GM03348 (cell line): ENCODE data around the gene AKR1C1.
"Not testable (repeated sequence)": the region's sequence is repeated elsewhere in the genome, so short reads cannot be mapped to it uniquely, and the experiment has no call there.

ENCODE experiments used
- DNase-seq: peaks from one replicate; pipeline ENCODE4 v3.0.0; 2012; ENCODE audit warnings: low spot score

AKR1C1 gene

GRCh38 chr10:4947635-4948596, 15.3 kb upstream of the AKR1C1 start:
- peak; percentile 84 for DNase-seq

- DNase-seq: not testable (repeated sequence)
Measured at GRCh38 chr10:4951512-4952162, 11.6 kb upstream of the AKR1C1 start.

- no peak for DNase-seq
Measured at GRCh38 chr10:4953405-4953804, 9.8 kb upstream of the AKR1C1 start.

GRCh38 chr10:4956088-4956487, 7.1 kb upstream of the AKR1C1 start:
- not testable (repeated sequence) for DNase-seq

- DNase-seq: not testable (repeated sequence)
Measured at GRCh38 chr10:4956955-4957645, 6.1 kb upstream of the AKR1C1 start.

- not testable (repeated sequence) for DNase-seq
Measured at GRCh38 chr10:4961558-4961957, 1.7 kb upstream of the AKR1C1 start.

- DNase-seq: not testable (repeated sequence)
Measured at GRCh38 chr10:4962308-4962707, 907 bp upstream of the AKR1C1 start.

GRCh38 chr10:4963815-4964154, 570 bp downstream of the AKR1C1 start:
- DNase-seq: not testable (repeated sequence)

GRCh38 chr10:4965763-4966162, 2.5 kb downstream of the AKR1C1 start:
- not testable (repeated sequence) for DNase-seq

GRCh38 chr10:4967189-4967588, 4.0 kb downstream of the AKR1C1 start:
- not testable (repeated sequence) for DNase-seq

- not testable (repeated sequence) for DNase-seq
Measured at GRCh38 chr10:4969289-4969688, 6.1 kb downstream of the AKR1C1 start.

- not testable (repeated sequence) for DNase-seq
Measured at GRCh38 chr10:4970362-4970761, 7.1 kb downstream of the AKR1C1 start.

- DNase-seq: not testable (repeated sequence)
Measured at GRCh38 chr10:4972369-4973142, 9.3 kb downstream of the AKR1C1 start.

GRCh38 chr10:4973294-4973693, 10.1 kb downstream of the AKR1C1 start:
- not testable (repeated sequence) for DNase-seq

GRCh38 chr10:4974400-4974799, 11.2 kb downstream of the AKR1C1 start:
- DNase-seq: not testable (repeated sequence)

GRCh38 chr10:4977025-4977424, 13.8 kb downstream of the AKR1C1 start:
- DNase-seq: no peak

- no peak for DNase-seq
Measured at GRCh38 chr10:4978870-4979269, 15.7 kb downstream of the AKR1C1 start.

GRCh38 chr10:4980793-4981192, 17.6 kb downstream of the AKR1C1 start:
- DNase-seq: no peak

- no peak for DNase-seq
Measured at GRCh38 chr10:4981722-4982471, 18.7 kb downstream of the AKR1C1 start.

GRCh38 chr10:4982764-4983226, 19.6 kb downstream of the AKR1C1 start:
- no peak for DNase-seq
